GM21737 (cell line): ENCODE measurements around the gene ZBTB8A.

Source experiments
- ATAC-seq: cut with Tn5 transposase; IDR thresholded peaks from one replicate; pipeline ENCODE4 v1.9.1; 2021; ENCODE audit warnings: mild to moderate bottlenecking, moderate library complexity; ENCODE audit not compliant: unreplicated experiment

The ZBTB8A gene

DNA sequence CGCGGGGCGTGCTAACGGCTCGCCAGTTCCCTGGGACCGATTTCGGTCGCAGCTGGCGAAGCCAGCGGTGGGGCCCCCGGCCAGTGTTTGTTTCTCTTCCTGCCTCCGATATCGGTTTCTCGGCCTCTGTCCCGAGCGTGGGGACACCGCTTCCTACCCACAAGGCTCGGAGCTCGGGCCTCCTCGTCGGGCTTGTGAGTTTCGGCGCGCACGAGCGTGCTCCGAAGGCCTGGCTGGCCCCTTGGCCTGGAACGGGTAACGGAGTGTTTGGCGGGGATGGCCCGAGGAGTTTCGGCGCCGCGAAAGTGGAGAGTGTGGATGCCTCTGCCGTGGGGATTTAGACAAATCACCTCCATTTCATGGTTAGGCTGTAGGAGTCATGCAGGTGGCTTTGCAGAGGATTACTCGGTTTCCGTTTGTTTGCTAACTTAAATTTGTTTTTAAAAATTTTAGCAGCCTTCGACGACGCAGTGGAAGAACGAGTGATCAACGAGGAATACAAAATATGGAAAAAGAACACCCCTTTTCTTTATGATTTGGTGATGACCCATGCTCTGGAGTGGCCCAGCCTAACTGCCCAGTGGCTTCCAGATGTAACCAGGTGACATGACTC lies 112.3 kb downstream of the ZBTB8A start:
- ATAC-seq = no peak

DNA sequence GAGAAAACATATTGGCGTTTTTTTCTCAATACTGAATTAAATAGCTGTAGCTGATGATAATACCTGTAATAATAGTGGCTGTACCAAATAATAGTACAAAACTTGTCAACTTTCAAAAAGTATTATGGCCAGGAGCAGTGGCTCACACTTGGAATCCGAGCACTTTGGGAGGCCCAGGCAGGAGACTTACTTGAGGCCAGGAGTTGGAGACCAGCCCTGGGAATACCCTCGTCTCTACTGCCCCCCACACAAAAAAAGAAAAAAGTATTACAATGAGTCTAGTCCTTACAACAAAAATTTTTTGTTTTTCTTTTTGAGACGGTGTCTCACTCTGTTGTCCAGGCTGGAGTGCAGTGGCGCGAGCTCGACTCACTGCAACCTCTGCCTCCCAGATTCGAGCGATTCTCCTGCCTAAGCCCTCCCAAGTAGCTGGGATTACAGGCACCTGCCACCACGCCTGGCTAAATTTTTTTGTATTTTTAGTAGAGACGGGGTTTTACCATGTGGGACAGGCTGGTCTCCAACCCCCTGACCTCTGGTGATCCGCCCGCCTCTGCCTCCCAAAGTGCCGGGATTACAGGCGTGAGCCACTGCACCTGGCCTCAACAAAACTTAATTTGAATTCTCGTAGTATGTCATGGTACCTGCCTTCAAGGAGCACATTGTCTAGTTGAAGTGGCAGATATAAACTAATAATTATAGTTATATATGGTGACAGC lies 113.2 kb downstream of the ZBTB8A start:
- ATAC-seq = no peak
